Activated naive CD8-positive, alpha-beta T cell (primary cell): ENCODE data around the gene FNDC11.

Experiments
- H3K27ac Mint-ChIP-seq: one replicate; pipeline ENCODE4 v1.8.0; 2021; ENCODE audit warnings: mixed read lengths
- H3K27me3 Mint-ChIP-seq: one replicate; pipeline ENCODE4 v1.8.0; 2021; ENCODE audit warnings: mixed read lengths
- H3K36me3 Mint-ChIP-seq: one replicate; pipeline ENCODE4 v1.8.0; 2021; ENCODE audit warnings: mixed read lengths
- H3K4me1 Mint-ChIP-seq: one replicate; pipeline ENCODE4 v1.8.0; 2021; ENCODE audit warnings: low read depth, mixed read lengths
- H3K4me3 Mint-ChIP-seq: one replicate; pipeline ENCODE4 v1.8.0; 2021; ENCODE audit warnings: mild to moderate bottlenecking, mixed read lengths
- H3K9me3 Mint-ChIP-seq: one replicate; pipeline ENCODE4 v1.8.0; 2021; ENCODE audit warnings: low read depth, mixed read lengths

FNDC11 gene

GRCh38 chr20:63520504-63520933 is 33.4 kb upstream of the FNDC11 start, which contains the start of gene PPDPF:
PPDPF (plus strand) TSS chr20:63520765; CDS start chr20:63521309, 544 bp downstream.
- Mint-ChIP-seq H3K36me3 (peaks cover 2% of the 10 kb centered on the region), H3K9me3 (no peaks in the 10 kb centered on the region), H3K4me1 (peaks cover 14% of the 10 kb centered on the region), H3K4me3 (peak within 1 kb of the TSS; percentile 84), H3K27ac (no peak within 1 kb of the TSS), H3K27me3 (no peaks in the 10 kb centered on the region)

- Mint-ChIP-seq H3K4me3 (peak overlapping the region; percentile 84), H3K9me3 (no peaks in the 10 kb centered on the region), H3K27ac (no peak overlapping the region), H3K36me3 (peaks cover 2% of the 10 kb centered on the region), H3K4me1 (peaks cover 14% of the 10 kb centered on the region), H3K27me3 (no peaks in the 10 kb centered on the region)
Observed at GRCh38 chr20:63520934-63521601, 32.9 kb upstream of the FNDC11 start.

DNA sequence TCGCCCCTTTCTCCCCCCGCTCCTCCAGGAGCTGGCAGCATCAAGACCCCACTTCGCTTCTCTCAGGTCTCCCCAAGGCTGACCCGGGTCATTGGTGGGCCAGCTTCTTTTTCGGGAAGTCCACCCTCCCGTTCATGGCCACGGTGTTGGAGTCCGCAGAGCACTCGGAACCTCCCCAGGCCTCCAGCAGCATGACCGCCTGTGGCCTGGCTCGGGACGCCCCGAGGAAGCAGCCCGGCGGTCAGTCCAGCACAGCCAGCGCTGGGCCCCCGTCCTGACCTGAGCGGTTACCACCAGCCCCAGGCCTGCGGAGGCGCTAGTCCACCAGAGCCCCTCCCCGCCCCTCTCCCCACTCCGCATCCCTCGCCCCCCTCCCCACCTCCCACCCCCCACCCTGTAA is 32.4 kb upstream of the FNDC11 start:
- Mint-ChIP-seq H3K36me3 (peaks cover 2% of the 10 kb centered on the region), H3K27ac (no peak overlapping the region), H3K4me3 (peak overlapping the region; percentile 84), H3K9me3 (no peaks in the 10 kb centered on the region), H3K4me1 (peaks cover 14% of the 10 kb centered on the region), H3K27me3 (no peaks in the 10 kb centered on the region)

- Mint-ChIP-seq H3K36me3 (peaks cover 2% of the 10 kb centered on the region), H3K27me3 (no peaks in the 10 kb centered on the region), H3K4me1 (peaks cover 14% of the 10 kb centered on the region), H3K4me3 (peak overlapping the region; percentile 69), H3K27ac (peak overlapping the region; percentile 72), H3K9me3 (no peaks in the 10 kb centered on the region)
Observed at GRCh38 chr20:63522091-63522868, 31.7 kb upstream of the FNDC11 start.

DNA sequence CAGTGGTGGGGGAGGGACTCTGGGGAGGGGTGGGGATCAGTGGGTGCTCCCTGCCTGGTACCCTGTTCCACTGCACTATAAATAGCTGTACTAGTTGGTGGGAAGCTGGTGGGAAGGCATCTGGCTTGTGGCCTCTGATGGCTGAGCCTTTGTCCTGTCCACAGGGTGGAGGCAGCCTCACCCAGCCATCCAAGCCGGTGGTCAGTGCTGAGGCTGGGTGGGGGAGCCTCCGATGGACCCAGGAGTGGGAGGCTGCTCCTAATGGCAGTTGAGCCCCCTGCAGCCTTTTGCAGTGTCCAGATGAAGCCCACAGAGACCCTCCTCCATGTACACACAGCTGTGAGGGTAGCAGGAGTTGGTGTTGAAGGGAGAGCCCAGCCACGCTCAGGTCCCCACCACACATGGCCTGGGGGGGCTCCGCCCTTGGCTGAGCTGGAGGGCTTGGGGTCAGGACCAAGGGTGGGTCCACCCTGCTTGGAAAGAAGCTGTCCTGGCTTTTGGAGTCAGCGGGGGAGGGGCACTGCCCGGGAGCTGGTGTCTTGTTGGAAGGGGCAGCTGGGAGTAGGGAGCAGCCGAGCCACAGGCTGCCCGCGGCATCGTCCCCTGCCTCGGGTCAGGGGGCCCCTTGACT is 30.9 kb upstream of the FNDC11 start:
- Mint-ChIP-seq H3K27ac (no peak overlapping the region), H3K4me1 (peaks cover 15% of the 10 kb centered on the region), H3K36me3 (peaks cover 2% of the 10 kb centered on the region), H3K27me3 (no peaks in the 10 kb centered on the region), H3K9me3 (no peaks in the 10 kb centered on the region), H3K4me3 (peak overlapping the region; percentile 20)

DNA sequence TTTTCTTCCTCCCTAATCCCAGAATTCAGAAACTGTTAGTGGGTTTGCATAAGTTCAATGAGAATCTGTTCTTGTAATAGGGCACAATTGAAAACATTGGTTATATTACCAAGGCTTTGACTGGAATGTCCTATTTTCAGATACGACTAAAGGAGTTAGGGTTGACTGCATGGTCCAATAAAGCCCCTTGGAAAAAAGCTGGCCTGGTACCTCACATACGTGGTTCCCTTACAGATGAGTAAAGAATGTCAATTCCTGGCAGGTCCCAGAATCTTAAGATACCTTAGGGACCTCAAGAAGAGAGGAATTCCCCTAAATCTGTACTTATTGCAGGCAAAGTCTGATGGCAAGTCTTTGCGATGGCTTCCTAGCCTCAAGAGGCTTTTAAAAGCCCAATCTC is 28.8 kb upstream of the FNDC11 start:
- Mint-ChIP-seq H3K27me3 (no peaks in the 10 kb centered on the region), H3K27ac (no peak overlapping the region), H3K4me1 (peaks cover 13% of the 10 kb centered on the region), H3K9me3 (no peaks in the 10 kb centered on the region), H3K4me3 (no peak overlapping the region), H3K36me3 (peaks cover 2% of the 10 kb centered on the region)

GRCh38 chr20:63525971-63526370 is 28.0 kb upstream of the FNDC11 start:
- Mint-ChIP-seq H3K4me1 (peaks cover 13% of the 10 kb centered on the region), H3K36me3 (peaks cover 2% of the 10 kb centered on the region), H3K27me3 (no peaks in the 10 kb centered on the region), H3K9me3 (no peaks in the 10 kb centered on the region), H3K4me3 (no peak overlapping the region), H3K27ac (no peak overlapping the region)

GRCh38 chr20:63527184-63527583 is 26.8 kb upstream of the FNDC11 start:
- Mint-ChIP-seq H3K4me3 (no peak overlapping the region), H3K4me1 (peaks cover 11% of the 10 kb centered on the region), H3K36me3 (peaks cover 2% of the 10 kb centered on the region), H3K27me3 (no peaks in the 10 kb centered on the region), H3K9me3 (no peaks in the 10 kb centered on the region), H3K27ac (no peak overlapping the region)

DNA sequence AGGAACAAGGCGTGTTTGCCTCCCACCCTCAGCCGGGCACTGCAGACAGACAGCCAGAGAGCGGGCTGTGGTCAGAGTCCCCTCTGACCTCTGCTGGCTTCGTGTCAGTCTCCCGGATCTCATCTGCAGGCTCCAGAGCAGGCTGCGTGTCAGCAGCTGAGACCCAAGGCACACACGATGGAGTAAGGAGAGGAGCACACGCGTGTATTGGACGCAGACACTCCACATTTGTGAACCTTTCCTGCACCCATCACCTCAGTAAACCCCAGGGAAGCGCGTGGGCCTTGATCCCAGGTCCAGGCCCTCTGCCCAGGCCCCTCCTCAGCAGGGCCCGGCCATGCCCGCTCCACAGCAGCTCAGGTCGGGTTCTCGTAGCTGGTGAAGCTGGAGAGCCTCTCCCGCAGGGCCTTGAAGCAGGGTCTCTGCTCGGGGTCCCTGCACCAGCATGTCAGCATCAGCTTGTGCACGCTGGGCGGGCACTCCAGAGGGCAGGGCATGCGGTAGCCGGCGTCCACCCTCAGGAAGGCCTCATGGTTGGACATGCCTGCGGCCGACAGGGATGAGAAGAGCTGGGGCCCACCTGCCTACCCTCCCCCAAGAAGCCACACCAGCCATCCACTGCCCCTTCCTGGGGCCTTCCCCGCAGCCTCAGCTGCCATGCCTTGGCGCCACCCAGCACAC is 24.6 kb upstream of the FNDC11 start:
- Mint-ChIP-seq H3K36me3 (no peaks in the 10 kb centered on the region), H3K27ac (no peak overlapping the region), H3K27me3 (no peaks in the 10 kb centered on the region), H3K9me3 (no peaks in the 10 kb centered on the region), H3K4me1 (peaks cover 4% of the 10 kb centered on the region), H3K4me3 (no peak overlapping the region)

DNA sequence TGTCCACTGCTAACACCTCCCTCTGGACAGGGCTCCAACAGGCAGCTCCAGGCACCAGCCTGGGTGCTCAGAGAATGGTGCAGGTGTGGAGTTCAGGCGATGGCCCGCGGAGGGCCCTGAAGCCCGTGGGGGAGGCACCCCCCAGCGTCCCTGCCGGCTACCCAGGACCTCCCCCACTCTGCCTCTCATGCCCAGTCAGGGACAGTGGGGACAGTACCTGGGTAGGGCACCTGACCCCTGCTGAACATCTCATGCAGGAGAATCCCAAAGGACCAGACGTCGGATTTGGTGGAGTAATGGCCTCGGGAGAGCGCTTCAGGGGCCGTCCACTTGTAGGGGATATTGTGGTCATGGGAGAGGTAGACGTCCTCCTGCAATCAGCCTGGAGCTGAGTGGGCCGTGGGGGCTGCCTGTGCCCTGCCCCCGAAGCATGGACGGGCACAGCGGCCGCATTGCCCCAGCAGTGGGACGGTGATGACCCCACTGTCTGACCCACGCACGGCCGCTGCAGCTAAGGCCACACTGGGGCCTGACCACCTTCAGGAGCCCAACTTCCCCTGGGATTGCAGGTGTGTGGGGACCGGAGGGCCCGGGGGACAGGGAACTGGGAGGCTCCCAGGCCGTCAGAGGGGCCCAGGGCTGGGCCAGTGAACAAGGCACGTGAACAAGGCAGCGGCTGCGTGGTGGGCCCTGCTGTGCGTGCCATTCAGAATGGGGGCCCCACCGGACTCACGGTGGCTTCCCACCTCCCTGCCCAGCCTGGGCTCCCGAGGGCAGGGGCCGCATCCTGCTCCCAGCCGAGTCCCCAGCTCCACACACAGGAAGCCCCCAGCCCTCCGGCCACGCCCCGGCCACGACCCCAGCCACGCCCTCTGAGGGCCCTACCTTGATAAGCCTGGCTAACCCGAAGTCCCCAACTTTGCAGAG is 23.8 kb upstream of the FNDC11 start:
- Mint-ChIP-seq H3K36me3 (no peaks in the 10 kb centered on the region), H3K9me3 (no peaks in the 10 kb centered on the region), H3K27me3 (no peaks in the 10 kb centered on the region), H3K27ac (no peak overlapping the region), H3K4me3 (no peak overlapping the region), H3K4me1 (peaks cover 1% of the 10 kb centered on the region)

GRCh38 chr20:63530788-63531160 is 23.2 kb upstream of the FNDC11 start:
- no peaks in the 10 kb centered on the region for H3K9me3 Mint-ChIP-seq
- H3K36me3 Mint-ChIP-seq, result no peaks in the 10 kb centered on the region
- no peak overlapping the region for H3K27ac Mint-ChIP-seq
- H3K4me1 Mint-ChIP-seq, result peaks cover 1% of the 10 kb centered on the region
- no peak overlapping the region for H3K4me3 Mint-ChIP-seq
- no peaks in the 10 kb centered on the region for H3K27me3 Mint-ChIP-seq

GRCh38 chr20:63531686-63532448 is 22.1 kb upstream of the FNDC11 start:
- no peak overlapping the region for H3K27ac Mint-ChIP-seq
- no peaks in the 10 kb centered on the region for H3K9me3 Mint-ChIP-seq

DNA sequence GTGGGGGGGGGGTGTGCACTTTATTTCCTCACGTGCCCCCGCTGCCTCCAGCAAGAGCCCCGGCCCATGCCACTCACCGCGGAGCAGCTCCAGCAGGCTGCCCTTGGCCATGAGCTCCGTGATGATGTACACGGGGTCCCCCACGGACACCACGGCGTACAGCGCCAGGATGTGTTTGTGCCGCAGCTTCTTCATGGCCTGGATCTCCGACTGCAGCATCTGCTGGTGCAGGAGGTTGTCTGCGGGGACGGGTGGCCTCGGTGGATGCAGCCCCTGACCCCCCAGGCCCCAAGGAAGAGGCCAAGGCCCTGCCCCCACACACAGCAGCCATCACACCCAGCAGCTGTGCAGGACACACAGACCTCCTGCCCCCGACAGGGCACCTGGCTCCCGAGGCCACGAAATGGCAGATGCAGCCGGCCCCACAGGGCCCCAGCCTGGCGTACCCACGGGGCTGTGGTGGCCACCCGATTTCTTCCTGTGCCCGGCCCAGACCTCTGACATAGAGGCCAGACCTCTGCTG is 21.4 kb upstream of the FNDC11 start:
- H3K27me3 Mint-ChIP-seq, result no peaks in the 10 kb centered on the region
- H3K36me3 Mint-ChIP-seq, result no peaks in the 10 kb centered on the region
- H3K27ac Mint-ChIP-seq, result no peak overlapping the region
- H3K4me1 Mint-ChIP-seq, result peaks cover 3% of the 10 kb centered on the region
- H3K9me3 Mint-ChIP-seq, result no peaks in the 10 kb centered on the region
- no peak overlapping the region for H3K4me3 Mint-ChIP-seq

More at GRCh38 chr20:63531686-63532448, 22.1 kb upstream of the FNDC11 start:
- no peaks in the 10 kb centered on the region for H3K27me3 Mint-ChIP-seq
- peaks cover 3% of the 10 kb centered on the region for H3K4me1 Mint-ChIP-seq
- no peak overlapping the region for H3K4me3 Mint-ChIP-seq
- no peaks in the 10 kb centered on the region for H3K36me3 Mint-ChIP-seq
